Measurements from ENCODE around the gene PRICKLE4.

The PRICKLE4 gene

DNA sequence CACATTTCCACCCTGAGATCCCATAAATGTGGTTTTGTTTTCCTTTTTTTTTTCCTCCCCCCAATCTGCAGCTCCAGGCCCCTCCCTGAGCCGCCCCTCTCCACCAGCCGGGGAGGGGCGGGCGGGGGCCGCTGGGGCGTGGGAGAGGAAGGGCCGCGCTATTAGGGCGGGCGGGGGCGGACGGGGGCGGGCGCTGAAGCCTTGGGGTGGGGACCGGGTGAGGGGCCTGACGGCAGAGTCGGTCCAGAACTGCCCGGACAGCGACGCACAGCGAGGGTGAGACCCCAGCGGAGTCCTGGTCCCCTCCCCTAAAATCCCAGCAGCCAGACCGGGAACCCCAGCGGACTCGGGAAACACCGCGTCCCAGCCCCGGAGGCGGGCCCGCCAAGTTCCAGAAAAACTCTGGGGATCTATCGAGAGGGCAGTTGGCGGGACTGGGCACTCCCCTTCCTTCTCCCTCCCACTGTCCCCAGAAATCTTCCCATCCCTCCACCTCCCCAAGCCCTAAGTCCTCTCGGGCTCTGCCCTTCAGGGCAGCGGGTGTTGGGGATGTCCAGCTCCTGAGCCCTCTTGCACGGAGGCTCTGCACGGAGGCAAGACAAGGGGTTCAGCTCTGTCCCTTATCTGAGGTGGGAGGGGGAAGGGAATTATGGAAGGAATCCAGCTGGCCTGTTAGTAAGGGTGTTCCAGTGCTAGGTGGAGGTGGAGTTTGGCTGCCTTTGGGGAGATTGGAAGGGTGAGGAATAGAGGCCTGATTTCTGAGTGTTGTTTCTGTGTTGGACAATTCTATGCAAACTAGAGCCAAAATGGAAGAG is at the start of gene PRICKLE4:
Gene PRICKLE4, plus strand, starts transcription at position 232 of the 815 bp plus-strand sequence. CDS start 2,692 bp downstream, outside the sequence.
- no peak for DNase-seq

DNA sequence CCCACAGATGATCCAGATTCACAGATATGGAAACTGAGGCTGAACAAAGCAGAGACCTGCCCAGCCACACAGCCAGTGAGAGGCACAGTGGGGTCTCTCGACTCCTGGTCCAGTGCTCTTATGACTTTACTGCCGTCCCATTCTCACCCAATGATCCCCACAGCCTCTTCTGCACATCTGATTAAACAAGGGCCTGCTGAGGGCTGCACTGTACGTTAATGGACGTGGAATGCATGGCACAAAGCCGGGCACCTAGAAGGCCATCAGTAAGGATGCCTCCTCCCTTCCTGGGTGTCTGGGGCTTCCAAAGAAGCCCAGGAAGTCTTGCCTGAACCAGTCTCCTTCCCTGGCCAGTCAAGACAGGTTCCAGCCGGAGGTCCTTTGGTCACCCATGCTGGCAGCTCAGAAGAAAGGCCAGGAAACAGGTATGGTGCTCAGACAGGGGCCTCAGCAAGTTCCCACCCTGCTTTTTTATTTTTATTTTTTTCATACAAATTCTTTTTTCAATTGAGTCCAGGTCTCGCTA is 49.0 kb upstream of the PRICKLE4 start:
- DNase-seq: no peak

DNA sequence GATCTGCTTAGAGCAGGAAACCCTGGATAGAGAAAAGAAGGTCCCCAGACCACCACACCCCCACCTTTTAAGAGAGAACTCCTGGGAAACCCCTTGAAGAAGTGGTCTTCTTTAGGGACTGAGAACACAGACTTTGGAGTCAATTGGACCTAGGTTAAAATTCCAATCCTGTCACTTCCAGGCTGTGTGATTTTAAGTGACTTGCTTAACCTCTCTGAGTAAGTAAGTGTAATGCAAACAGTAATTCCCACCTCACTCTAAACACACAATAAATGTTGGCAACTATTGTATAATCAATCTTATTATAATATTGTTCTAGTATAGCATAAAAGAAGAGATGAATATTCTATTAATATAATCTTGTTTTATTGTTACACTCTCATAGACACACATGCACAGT is 48.4 kb upstream of the PRICKLE4 start:
- DNase-seq: no peak

DNA sequence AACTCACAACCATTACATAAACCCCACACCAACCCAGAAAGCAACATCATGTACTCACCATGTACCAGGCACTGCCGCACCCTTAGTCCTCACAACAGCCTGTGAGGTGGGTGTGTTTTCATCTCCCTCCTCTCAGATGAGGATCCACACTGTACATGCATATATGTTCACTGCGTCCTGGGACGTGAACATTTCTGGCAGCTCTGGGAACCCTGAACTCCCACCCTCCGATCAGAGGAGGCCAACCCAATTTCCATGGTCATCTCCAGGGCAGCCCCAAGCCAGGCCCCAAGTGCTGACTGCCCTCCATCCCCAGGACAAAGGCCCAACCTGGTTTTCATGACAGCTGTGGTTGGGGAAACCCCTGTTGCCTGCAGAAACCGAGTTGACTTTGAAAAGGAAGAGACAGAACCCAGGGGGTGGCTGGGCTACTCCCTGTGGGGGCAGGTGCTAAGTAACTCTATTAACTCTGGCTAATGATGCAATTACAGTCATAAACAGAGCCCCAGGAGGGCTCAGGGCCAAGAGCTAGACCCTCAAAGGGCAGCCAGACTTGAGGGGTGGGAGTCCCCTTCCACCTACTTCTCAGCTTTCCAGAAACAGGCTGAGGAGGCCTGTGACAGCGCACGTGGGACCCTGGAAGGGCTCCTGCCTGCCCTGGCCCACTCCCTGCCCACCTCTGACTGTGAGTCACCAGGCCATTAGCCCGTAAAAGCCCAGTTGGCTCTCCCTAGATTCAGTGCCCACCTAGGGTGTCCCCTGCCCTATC is 47.8 kb upstream of the PRICKLE4 start:
- peak; percentile 28 for DNase-seq

GRCh38 chr6:41733360-41733706 is 47.2 kb upstream of the PRICKLE4 start:
- DNase-seq: no peak

DNA sequence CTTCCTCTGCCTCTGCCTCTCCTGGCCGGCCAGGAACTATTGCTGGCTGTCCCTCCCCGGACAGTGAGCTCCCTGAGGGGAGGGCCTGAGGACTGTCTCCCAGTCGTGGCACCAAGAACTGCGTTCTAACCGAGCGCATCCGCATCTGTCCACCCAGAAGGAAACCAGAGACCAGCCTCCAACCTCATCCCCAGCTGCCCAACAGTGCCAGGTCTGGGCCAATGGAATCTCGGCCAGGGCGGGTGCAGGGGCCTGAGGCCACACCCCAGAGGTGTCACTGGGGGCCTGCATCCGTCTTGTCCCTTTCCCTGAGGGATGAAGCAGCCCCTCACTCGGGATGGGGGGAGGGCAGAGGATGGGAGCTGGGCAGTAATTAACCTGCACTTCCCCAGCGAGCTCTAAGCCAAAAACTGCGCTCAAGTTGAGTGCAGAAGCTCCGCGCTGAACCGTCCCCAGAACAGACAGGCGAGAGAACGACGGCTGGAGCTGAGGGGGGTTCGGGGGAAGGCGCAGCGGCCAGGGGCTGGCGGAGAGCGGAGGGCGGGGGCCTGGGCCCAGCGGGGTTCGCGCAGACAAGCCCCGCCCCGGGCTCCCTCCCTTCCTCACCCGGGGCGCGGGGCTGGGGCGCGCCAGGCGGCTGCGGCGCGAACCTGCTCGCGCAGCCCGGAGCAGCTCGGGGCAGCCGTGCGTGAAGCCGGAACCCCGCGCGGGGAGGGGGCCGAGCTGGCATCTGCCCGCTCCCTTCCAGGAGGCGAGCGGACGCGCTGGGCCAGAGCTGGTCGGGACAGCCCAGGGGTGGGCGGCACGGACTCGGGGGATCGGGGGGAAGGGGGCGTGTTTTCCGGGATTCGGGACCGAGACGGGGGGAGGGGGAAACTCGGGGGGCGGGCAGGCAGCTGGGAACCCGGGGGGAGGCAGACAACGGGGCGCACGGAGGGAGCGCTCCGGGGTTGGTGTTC is 46.6 kb upstream of the PRICKLE4 start:
- peak; percentile 56 for DNase-seq

- peak; percentile 55 for DNase-seq
Measured at GRCh38 chr6:41734666-41735426, 45.7 kb upstream of the PRICKLE4 start.

DNA sequence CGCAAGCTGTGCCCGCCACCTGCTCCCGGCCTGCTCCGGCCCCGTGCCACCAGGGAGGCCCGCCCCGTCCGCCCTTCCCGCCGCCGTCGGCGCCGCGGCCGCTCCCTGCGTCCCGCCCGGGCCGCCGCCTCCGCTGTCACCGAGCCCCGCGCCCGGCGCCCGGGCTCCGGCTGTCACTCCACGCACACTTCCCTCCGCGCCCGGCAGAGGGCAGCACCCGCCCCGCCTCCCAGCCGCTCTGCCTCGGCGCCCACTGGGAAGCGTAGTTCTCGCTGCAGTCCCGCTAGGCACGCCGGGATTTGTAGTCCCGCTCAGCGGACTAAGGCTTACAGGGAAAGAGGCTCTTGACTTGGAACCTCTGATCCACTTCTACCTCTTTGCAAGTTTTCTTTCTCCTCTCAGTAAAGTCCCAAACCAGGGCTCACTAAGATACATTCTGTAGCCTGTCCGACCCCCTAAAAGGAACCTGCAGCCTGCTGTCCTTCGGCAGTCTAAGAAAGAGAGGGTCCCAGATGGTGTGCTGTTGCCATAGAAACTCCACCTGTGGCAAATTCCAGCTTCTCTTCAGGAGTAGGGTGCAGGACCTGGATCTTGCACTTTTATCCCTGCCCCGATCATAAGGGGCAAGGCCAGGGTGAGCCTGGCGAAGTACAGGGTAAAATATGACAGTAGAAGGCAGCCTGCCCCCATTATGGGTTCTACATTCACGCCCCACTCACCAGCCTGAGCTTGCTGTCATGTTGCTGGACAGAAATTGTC is 45.0 kb upstream of the PRICKLE4 start, which contains the start of gene TFEB:
Gene TFEB, minus strand, starts transcription at position 182 of the 759 bp plus-strand sequence. CDS start 44,395 bp downstream, outside the sequence.
- DNase-seq: peak; percentile 90

- no peak for DNase-seq
Measured at GRCh38 chr6:41736186-41736733, 44.3 kb upstream of the PRICKLE4 start.

DNA sequence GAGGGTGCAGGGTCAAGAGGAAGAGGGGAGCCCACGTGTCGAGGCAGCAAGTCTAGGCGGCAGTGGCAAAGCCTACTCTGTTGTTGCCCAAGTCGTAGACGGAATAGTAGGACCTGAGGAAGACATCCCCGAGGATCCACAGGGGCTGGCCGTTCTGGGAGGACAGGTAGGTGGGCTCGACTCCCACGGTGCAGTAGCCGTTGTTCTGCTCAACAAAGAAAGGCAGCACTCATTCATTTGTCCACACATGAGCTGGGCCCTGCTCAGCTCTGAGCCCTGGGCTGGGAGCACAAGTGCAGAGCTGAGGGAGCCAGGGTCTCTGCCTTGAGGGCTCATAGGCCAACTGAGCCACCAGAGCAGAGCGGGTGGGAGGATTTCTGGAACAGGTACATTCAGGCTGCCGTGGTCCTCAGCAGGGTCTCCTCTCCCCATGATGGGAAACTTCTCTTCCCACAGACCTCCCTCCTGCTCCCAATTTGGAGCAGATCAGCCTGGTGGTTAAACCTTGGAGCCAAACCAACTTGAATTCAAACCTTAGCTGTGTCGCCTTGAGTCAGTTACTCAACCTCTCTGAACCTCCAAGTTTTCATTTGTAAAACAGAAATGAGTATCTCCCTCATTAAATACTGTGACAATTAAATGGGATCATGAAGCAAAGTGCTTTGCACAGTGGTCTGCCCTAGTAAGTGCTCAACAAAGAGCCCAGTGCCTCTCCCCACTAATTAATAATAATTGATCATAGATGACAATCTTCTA is 43.6 kb upstream of the PRICKLE4 start:
- no peak for DNase-seq

GRCh38 chr6:41737591-41738130 is 42.9 kb upstream of the PRICKLE4 start:
- DNase-seq: no peak

DNA sequence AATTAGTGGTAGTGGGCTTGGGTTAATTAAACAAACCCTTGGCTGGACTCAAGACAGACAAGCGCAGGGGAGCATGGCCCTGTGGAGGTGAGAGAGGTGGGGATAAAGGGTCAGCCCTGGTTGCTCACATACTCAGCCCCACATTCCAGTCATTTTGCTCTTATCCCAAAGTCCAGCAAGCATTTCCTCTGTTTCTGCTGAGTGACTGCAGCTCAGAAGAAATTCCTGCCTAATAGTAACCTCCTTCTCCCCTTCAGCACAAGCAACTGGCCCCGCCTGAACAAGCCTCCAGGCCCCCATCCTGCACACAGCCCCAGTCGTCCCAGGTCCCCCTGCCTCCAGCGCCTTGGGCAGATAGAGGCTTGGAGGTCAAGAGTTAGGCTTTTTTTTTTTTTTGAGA is 41.5 kb upstream of the PRICKLE4 start:
- no peak for DNase-seq

DNA sequence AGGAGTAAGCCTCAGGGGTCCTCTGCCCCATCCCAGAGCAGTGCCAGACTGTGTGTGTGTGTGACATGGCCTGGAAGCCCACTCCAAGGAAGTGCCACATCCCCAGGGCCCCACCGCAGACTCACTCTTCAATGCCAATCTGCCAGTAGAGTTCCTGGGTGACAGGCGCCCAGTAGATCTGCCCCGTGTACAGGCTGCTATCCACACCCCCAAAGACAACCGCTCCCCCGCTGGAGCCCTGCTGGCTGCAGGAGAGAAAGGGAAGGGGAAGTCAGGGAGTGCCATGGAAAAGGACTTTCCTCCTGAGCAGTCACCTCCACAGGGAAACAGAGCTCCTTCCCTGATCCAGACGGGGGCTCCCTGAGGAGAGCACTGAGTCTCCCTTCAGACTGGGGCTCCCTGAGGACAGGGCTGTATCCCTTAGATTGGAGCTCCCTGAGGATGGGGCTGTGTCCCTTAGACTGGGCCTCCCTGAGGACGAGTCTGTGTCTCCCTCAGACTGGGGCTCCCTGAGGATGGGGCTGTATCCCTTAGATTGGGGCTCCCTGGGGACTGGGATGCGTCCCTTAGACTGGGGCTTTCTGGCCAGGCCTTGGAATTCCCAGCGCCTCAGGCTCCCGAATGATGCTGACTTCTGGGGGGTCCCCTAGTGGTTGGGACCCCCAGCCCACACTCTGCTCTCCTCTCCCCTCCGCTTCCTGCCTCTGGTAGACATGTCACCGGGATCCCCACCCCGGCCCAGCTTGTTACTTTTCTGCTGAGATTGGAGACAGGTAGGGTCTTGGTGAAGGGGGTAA is 40.0 kb upstream of the PRICKLE4 start:
- DNase-seq: no peak

DNA sequence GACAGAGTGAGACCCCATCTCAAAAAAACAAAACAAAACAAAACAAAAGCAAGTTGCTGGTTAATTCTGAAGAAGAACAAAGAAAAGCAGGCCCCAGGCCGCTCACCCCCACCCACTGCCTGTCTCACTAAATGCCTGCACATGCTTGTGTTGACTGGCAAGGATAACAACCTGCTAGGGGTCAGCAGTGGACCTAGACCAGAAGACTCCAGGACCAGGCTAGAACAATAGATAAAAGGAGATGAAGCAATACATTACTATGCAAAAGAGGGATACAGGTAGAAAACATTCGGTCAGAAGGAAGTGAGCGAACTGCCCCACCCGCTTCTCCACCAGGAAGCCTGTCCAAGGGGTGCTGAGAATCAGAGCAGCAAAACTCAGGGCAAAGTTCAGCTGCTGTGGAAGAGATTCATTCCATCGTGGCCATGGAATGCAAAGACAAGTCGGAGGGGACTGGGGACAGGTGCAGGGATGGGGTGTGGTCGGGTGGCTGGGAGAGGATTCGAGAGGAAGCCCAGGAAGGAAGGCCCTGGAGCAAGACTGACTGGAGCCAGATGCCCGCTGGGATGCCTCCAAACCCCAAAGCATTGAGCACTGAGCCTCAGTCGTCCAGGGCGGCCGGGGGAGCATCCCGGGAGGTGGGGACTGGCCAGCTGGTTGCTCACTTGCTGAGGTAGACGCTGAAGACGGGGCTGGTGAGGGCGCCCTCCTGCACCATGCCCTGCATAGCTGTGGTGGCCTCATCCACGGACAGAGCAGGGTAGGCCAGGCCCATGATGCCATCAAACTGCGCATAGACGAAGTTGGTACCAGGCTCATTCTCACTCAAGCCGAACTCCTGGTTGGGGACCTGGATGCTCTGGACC is 38.7 kb upstream of the PRICKLE4 start:
- DNase-seq: no peak

DNA sequence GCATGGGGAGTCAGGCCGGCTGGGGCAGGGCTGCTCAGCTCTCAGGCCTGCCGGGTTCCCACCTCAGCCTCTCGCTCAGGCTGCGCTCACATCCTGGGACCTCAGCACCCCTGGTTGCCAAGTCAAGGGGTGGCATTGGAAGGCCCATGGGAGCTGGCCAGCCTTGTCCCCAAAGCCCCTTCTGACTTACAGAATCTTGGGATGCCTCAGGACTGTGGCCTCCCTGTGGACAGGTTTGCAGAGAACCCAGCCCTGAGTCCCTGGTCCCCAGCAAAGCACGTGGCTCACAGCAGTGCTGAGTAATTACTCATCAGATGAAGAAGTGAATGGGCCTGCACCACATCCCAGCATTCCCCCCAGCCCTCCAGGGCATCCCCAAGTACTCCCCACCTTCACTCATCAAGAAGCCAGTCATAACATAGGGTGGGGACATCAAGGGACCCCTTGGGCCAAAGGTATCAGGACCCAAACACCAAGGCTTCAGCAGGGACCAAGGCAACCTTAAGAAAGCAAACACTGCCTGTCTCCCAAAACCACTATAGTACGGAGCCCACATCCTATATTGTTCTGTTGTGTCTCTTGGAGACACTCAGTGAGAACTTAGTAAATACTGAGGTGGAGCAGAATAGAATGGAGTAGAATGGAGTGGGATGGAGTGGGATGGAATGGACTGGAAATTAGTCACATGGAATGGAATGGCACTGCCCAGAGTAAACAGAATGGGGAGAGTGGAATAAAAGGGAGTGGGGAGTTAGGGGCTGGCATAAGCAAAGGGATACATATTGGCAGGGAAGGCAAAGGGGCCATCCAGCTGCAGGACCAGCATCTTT is 37.0 kb upstream of the PRICKLE4 start:
- DNase-seq: no peak

GRCh38 chr6:41744236-41744787 is 36.3 kb upstream of the PRICKLE4 start:
- no peak for DNase-seq

All from activated CD4-positive, alpha-beta T cell treated with anti-CD3 and anti-CD28 coated beads for 1 hour (primary cell).